Bronchial epithelial cell (primary cell): ENCODE measurements around the gene KATNAL2. TPM values are rescaled to one million over a fixed set of nuclear protein-coding genes. Genes with fewer than 3 reads are reported as not detected.

Experiments
- DNase-seq: peaks from one replicate; pipeline ENCODE4 v3.0.0-alpha.2; 2010; ENCODE audit warnings: low read depth
- FAIRE-seq: peaks from 2 replicates; lab custom pipeline; 2011; peaks lifted over from hg19 to GRCh38; lab: Jason Lieb, UNC
- H3K27me3 ChIP-seq: 2 replicates; pipeline ENCODE4 v1.5.1; 2011; ENCODE audit warnings: low read length; ENCODE audit not compliant: control insufficient read depth, insufficient read depth
- H3K36me3 ChIP-seq: 2 replicates; pipeline ENCODE4 v1.5.1; 2011; ENCODE audit warnings: low read length; ENCODE audit not compliant: control insufficient read depth, insufficient read depth
- H3K4me3 ChIP-seq: 2 replicates; pipeline ENCODE4 v1.5.1; 2011; ENCODE audit warnings: mild to moderate bottlenecking, low read depth, low read length, control low read depth
- CTCF ChIP-seq: IDR thresholded peaks from 2 replicates; pipeline ENCODE4 v1.5.1; 2011; ENCODE audit warnings: mild to moderate bottlenecking, moderate library complexity, low read length, control low read depth, inconsistent platforms; ENCODE audit not compliant: insufficient read depth, severe bottlenecking
- total RNA-seq: library from RNA; depleted of rRNA; stranded (reverse); fragments of >200 nt; gene quantifications from 2 replicates; pipeline ENCODE4 v1.2.1, GENCODE V29; 2014

The KATNAL2 gene
- total RNA-seq, 1 donor from 2014 or later: under 0.01 TPM

DNA sequence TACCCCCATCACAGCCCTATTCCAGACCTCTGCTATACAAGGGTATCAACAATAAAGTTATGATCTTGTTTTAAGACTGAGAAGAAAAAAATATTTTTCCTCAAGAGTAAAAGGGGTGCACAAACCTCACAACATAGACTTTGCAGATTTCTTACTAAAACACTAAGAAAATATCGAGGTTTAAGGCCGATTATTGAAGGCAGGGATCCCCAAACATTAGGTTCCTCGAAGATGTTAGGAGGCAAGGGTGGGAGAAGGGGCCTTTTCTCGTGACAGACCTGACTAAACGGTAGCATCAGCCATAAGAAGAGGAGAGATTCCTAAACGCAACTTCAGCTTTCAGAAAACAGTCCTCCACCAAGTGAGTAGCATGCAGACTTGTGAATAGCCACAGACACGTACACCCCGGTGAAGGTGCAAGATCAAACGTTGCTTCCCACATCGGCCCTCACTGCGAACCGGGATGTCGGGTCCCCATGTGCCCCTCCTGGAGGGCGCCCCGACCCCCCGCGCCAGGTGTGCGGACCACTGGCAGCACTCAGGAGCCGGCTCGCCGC is 773 bp upstream of the KATNAL2 start:
- FAIRE-seq: no peak
- no peak for TF ChIP-seq CTCF
- Histone ChIP-seq H3K36me3 (no peaks in the 10 kb centered on the region), H3K4me3 (peak overlapping the region; percentile 86), H3K27me3 (no peaks in the 10 kb centered on the region)
- peak; percentile 36 for DNase-seq

- DNase-seq: peak; percentile 7
- no peaks in the 10 kb centered on the region for H3K36me3 ChIP-seq
- no peak for TF ChIP-seq CTCF
- peak overlapping the region; percentile 86 for H3K4me3 ChIP-seq
- no peaks in the 10 kb centered on the region for H3K27me3 ChIP-seq
- FAIRE-seq: no peak
Measured at GRCh38 chr18:46917803-46918600, 600 bp downstream of the KATNAL2 start.

DNA sequence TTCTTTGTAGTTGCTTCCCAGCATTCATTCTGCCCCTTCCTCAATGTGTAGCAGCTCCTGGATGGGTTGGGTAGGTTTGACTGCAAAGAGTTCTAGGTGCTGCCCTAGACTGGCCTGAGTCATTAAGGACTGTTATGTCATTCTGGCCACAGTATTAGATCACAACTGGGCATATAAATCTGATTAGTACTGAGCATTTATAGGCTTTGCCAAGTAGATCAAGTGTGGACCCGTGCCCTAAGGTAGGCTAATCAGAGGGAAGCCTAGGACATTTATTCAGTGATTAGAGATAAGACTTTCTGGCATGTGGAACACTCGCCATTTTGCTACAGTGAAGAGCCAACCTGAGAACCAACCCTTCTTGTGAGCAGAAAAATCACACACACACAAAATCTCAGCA is 2.7 kb downstream of the KATNAL2 start:
- no peaks in the 10 kb centered on the region for H3K36me3 ChIP-seq
- DNase-seq (peak; percentile 25), FAIRE-seq (no peak)
- no peak for TF ChIP-seq CTCF
- no peak overlapping the region for H3K4me3 ChIP-seq
- H3K27me3 ChIP-seq: no peaks in the 10 kb centered on the region

- TF ChIP-seq CTCF: no peak
- H3K27me3 ChIP-seq: no peaks in the 10 kb centered on the region
- DNase-seq (no peak), FAIRE-seq (no peak)
- H3K4me3 ChIP-seq: no peak overlapping the region
- H3K36me3 ChIP-seq: no peaks in the 10 kb centered on the region
Measured at GRCh38 chr18:46920653-46921052, 3.3 kb downstream of the KATNAL2 start.

DNA sequence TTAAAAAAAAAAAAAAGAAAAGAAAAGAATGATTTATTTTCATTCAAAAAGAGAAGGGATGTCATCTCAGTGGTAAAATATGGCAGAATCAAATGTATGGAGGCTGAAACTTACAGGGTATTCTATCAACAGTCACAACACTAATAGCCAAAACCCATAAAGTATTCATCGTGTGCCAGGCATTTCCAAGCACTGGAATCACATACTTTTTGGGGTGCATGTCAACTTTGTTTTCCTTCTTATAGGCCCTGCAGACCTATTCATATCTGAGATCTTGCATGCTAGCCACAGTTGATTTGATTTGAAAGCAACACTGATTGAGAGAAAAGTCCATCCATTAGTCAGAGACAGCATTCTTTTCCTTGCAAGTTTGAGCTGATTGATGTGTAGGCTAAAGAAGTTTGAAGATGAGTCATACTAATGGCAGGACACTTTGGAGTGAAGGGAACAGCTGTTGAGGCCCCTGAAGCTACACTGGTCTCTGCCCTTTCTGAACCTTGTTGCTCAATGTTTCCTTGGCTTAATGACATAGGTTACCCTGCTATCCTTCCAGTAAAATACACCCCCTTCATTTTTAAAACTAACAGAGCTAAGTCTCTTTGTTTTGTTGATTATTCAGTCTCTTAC is 22.0 kb downstream of the KATNAL2 start:
- no peak overlapping the region for H3K4me3 ChIP-seq
- DNase-seq (peak; percentile 69), FAIRE-seq (peak; percentile 52)
- H3K36me3 ChIP-seq: no peaks in the 10 kb centered on the region
- no peak for TF ChIP-seq CTCF
- H3K27me3 ChIP-seq: no peaks in the 10 kb centered on the region
